ENCODE results near the gene MELTF.

Gene MELTF

DNA sequence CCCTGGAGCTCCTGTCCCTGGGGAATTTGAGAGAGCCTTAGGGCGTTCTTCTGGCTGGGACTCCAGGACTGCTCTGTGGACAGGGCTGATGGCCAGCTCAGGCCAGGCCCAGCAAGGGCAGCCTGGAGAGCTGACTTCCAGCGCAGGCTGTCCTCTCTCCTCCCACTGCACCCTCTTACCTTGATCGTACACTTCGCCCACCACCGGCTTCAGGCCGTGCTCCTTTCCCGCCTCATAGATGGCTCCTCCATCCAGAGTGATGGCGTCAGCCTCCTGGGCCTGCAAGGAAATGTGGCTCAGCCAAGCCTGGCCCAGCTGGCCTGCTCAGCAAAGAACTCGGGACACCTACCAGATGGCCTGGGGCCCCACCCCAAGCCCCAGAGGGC, 3.1 kb downstream of the MELTF start:
- DNase-seq (ENCODE audit: low read depth), result no peak
- H3K4me3 ChIP-seq (ENCODE audit: control insufficient read depth, low read depth, low read length), result no peak overlapping the region
- TF ChIP-seq, protein P1, sequence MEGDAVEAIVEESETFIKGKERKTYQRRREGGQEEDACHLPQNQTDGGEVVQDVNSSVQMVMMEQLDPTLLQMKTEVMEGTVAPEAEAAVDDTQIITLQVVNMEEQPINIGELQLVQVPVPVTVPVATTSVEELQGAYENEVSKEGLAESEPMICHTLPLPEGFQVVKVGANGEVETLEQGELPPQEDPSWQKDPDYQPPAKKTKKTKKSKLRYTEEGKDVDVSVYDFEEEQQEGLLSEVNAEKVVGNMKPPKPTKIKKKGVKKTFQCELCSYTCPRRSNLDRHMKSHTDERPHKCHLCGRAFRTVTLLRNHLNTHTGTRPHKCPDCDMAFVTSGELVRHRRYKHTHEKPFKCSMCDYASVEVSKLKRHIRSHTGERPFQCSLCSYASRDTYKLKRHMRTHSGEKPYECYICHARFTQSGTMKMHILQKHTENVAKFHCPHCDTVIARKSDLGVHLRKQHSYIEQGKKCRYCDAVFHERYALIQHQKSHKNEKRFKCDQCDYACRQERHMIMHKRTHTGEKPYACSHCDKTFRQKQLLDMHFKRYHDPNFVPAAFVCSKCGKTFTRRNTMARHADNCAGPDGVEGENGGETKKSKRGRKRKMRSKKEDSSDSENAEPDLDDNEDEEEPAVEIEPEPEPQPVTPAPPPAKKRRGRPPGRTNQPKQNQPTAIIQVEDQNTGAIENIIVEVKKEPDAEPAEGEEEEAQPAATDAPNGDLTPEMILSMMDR (conservative IDR thresholded peaks at IDR 0.05; ENCODE audit: control insufficient read depth, insufficient read depth, low read depth, low read length), result no peak

DNA sequence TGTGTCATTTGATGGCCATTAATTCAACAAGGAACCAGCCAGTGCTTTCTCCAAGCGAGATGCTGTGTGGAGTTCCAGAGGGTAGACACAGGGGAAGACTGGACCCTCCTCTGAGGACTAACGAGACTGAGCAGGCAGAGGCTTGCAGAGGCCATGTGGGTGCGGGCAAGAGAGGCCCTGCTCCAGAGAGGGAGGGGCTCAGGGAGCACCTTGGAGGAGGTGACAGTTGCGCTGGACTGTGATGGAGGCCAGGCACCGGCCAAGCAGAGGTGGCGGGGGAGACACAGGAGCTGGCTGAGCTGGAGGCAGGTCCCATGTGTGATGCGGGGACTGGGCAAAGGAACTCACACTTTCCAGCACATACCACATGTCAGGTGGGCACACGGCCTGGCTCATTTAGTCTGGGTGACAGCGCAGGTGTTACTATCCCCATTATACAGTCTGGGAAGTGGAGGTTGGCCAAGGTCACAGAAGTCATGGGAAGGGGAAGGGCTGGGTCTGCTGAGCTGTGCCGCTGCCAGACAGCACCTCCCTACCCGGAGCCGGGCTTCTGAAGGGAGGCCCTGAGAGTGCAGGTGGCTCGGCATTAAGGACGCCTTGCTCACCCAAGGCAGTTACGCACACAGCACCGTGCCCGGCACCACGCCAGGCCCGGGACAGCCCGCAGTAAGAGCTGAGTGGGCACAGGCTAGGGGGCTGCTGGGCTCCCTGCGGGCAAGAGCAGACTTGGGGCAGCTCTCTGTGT, 3.7 kb downstream of the MELTF start:
- DNase-seq (ENCODE audit: low read depth), result no peak
- no peak overlapping the region for H3K4me3 ChIP-seq (ENCODE audit: control insufficient read depth, low read depth, low read length)
- TF ChIP-seq, protein P1 (conservative IDR thresholded peaks at IDR 0.05; ENCODE audit: control insufficient read depth, insufficient read depth, low read depth, low read length), result no peak

DNA sequence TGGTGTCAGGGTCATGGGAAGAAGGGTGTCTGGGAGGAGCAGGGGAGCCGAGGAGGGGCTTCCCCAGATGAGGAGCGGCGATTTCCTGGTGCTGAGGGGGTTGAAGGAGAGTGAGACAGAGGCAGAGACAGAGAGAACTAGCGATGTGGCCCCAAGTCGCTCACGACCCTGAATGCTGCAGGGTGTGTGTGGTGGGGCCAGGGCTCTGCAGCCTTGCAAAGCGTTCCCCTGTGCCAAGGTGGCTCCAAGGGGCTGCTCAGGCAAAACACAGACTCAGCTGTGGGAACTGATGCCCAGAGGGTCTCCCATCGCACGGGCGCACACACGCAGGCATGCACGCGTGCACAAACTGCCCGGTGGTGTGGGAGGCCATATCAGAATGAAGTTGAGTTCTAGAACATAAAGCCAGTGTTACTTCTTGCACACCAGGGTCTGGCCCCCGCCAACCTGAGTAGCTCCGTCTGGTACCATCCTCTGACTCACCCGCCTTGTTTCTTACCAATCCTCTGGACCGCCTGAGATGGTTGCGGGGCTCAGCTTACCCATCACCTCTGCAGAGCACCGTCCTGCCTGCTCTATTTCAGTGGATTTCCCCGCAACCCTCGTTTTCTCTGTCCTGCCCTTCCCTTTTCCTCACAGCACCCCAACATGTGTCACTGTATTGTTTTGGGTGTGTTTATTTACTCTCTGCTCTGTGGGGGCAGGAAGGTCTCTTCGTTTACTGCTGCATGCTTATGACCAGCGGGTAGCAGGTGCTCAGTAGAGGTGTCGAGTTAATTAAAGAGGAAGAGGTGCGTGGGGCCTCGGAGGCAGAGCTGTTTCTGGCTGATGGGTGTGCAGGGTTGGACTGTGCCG, 4.5 kb downstream of the MELTF start:
- H3K4me3 ChIP-seq (ENCODE audit: control insufficient read depth, low read depth, low read length), result no peak overlapping the region
- DNase-seq (ENCODE audit: low read depth), result no peak
- TF ChIP-seq, protein P1 (conservative IDR thresholded peaks at IDR 0.05; ENCODE audit: control insufficient read depth, insufficient read depth, low read depth, low read length), result no peak

DNA sequence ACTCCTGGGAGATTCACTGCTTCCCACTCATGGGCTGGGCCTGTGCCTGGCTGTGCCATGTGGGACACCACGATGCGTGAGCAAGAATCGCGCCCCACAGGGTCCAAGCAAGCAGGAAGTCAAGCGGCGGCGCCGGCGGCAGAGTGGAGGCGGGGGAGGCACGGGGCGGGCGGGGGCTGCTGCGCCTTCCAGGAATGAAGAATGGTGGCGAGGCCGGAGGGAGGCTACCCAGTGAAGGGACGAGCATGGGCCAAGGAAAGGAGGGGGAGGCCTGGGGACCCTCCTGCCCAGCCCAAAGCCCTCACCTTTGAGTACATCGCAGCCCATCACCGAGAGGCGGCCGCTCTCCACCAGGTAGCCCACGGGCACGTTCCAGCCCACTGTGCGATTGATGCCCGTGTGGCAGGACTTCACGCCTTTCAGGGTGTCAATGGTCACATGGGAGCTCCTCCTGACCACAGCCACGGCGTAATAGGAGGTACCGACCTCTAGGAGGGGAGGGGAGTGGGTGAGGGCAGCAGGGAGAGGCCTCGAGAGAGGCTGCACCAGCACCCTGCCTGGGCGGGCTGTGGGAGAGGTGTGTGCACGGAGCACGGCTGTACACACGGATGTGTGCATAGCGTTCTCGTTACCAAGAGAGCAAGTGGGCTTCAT, 5.5 kb downstream of the MELTF start:
- TF ChIP-seq, protein P1 (conservative IDR thresholded peaks at IDR 0.05; ENCODE audit: control insufficient read depth, insufficient read depth, low read depth, low read length), result no peak
- H3K4me3 ChIP-seq (ENCODE audit: control insufficient read depth, low read depth, low read length), result no peak overlapping the region
- no peak for DNase-seq (ENCODE audit: low read depth)

DNA sequence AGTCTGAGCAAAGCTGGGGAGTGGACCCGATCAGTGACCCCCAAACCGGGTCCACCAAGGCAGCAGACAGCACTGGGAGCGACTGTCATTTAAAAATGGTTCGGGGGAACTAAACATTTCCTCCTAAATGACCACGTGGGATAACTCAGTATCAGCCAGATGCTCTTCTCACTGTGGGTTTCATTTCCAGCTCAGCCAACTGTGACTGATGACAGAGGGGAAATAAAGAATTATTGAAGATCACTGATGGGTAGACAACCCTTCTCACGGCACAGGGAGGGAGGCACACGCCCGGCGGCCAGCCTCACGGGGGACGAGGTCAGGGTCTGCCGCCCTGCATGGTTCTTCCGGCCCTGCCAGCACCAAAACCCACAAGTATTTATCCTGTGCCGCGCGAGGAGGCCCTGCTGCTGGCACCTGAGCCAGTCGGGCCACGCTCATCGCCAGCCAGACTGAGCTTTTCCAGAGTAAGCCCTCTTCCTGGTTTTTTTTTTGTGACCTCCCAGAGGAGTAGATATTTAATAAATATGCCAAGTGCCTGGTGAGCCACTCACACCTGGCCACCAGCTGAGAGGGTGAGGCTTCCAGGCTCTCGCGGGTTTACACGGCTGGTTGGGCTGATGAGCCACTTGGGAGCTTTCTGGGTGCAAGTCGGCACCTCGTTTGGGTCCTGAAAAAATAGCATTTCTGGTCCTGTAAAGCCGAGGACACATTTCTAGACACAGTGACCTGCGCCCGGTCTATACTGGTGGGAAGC, 6.2 kb downstream of the MELTF start:
- no peak for DNase-seq (ENCODE audit: low read depth)
- TF ChIP-seq, protein P1 (conservative IDR thresholded peaks at IDR 0.05; ENCODE audit: control insufficient read depth, insufficient read depth, low read depth, low read length), result no peak
- no peak overlapping the region for H3K4me3 ChIP-seq (ENCODE audit: control insufficient read depth, low read depth, low read length)

Measured in fibroblast of mammary gland (primary cell).